Retinal pigment epithelial cell (primary cell): Measurements from ENCODE around the gene LLCFC1.

Experiments used
- DNase-seq: peaks from one replicate; pipeline ENCODE4 v3.0.0-alpha.2; 2010; ENCODE audit warnings: low read depth
- H3K4me3 ChIP-seq: 2 replicates; pipeline ENCODE4 v1.5.1; 2011; ENCODE audit warnings: mild to moderate bottlenecking, low read length, control low read depth, moderate library complexity
- TF ChIP-seq, protein P1 (sequence below): conservative IDR thresholded peaks from 2 replicates; pipeline ENCODE4 v1.5.1; 2011; ENCODE audit warnings: low read depth, low read length, control low read depth, inconsistent platforms

LLCFC1 gene

DNA sequence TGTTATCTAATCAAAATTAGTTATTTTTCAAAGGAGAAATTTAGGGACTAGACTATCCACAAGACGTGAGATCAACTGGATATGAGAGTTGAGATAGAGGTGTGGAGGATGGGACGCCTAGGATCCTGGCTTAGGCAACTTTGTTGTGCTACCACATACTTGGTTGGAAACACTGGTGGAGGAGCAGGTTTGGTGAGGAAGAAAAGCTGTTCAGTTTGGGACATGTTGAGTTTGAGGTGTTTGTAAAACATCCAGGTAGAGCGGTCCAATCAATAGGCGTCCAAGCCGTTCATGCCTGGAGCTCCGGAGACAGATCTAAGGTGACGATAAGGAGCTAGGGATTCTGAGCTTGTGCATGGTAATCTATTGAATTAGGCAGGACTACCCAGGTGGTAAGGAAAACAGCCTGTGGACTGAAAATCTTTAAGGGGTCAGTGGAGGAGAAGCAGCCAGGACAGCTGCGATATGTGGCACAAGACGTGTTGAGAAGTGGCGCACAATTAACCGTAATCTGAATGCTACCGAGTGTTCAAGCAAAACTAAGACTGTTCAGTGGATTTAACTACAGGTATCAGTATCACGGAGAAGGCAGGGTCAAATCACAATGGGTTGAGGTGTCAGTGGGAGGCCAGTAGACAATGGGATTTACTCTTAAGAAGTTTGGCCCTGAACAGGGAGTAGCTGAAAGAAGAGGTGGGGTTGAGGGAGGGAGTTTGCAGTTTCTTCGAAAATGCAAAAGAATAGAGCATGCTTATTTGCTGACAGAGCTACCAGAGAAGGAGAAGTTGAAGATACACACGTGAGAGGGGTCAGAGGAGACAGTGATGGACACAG is 37.6 kb upstream of the LLCFC1 start:
- TF ChIP-seq, protein P1, sequence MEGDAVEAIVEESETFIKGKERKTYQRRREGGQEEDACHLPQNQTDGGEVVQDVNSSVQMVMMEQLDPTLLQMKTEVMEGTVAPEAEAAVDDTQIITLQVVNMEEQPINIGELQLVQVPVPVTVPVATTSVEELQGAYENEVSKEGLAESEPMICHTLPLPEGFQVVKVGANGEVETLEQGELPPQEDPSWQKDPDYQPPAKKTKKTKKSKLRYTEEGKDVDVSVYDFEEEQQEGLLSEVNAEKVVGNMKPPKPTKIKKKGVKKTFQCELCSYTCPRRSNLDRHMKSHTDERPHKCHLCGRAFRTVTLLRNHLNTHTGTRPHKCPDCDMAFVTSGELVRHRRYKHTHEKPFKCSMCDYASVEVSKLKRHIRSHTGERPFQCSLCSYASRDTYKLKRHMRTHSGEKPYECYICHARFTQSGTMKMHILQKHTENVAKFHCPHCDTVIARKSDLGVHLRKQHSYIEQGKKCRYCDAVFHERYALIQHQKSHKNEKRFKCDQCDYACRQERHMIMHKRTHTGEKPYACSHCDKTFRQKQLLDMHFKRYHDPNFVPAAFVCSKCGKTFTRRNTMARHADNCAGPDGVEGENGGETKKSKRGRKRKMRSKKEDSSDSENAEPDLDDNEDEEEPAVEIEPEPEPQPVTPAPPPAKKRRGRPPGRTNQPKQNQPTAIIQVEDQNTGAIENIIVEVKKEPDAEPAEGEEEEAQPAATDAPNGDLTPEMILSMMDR, result no peak
- no peak for DNase-seq
- H3K4me3 ChIP-seq, result no peak overlapping the region

DNA sequence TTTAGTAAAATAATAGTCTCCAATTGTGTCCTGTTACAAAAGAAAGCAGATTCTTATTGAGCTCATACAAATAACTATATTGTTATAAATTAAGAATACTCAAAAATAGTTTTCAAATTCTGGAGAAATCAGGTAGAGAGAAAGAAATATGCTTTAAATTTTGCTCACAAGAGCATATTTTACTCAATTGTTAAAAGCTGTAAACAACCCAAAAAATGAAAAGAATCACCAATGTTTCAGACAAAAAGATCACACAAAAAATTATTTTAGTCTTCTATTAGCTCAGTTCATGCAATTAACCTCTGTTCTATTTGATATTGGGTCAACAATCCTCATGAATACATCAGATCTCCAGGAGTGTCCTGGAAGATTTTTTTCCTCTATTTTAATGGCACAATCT is 35.2 kb upstream of the LLCFC1 start:
- TF ChIP-seq, protein P1, result no peak
- no peak overlapping the region for H3K4me3 ChIP-seq
- DNase-seq, result no peak

- TF ChIP-seq, protein P1, result no peak
- no peak overlapping the region for H3K4me3 ChIP-seq
- no peak for DNase-seq
Measured at GRCh38 chr7:142905759-142906158, 33.5 kb upstream of the LLCFC1 start.

GRCh38 chr7:142906643-142907042 is 32.6 kb upstream of the LLCFC1 start:
- H3K4me3 ChIP-seq, result no peak overlapping the region
- no peak for DNase-seq
- TF ChIP-seq, protein P1, result no peak

- TF ChIP-seq, protein P1, result no peak
- no peak overlapping the region for H3K4me3 ChIP-seq
- no peak for DNase-seq
Measured at GRCh38 chr7:142908290-142908689, 31.0 kb upstream of the LLCFC1 start.

DNA sequence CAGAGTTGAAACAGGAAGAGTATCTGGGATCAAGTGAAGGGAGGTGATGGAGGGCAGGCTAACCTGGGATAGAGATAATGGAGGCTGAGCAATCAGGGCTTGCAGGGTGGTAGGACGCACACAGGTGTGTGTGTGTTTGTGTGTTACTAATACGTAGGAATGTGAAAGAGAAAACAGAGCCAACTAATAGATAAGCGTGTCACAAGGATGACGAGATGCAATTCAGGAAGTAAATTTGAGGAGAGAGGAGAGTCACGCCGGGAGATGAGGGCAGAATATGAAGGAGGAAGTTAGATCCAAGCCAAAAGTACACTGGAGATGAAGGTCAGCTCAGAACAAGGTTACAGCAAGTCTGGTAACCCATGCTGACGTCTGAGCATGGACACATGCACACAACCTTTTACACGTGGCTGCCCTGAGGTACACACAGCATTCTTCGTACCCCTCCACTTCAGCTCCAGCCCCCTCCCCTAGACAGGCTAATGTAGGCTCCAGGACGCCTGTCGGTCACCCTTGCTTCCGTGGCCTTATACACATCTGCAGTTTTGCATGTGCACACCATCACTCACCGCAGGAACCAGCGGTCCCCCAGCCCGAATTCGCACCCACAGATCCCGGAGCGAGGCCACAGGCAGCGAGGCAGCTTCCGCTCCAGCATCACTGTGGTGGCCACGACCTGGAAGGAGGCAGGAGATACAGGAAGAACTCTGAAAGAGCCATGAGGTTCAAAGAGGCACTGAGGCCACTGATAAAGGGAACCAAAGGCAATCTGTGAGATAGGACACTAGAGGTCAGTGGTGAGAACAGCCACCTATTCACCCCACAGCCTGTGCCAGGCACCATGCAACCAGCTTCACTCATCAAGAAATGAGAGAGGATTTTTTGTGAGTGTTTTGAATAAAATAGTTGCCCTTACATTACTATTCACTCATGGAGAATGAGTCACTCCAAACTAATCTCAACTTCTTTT is 30.1 kb upstream of the LLCFC1 start:
- no peak overlapping the region for H3K4me3 ChIP-seq
- peak; percentile 2 for DNase-seq
- TF ChIP-seq, protein P1, result peak; percentile 7
